Motor neuron (in vitro differentiated cells): ENCODE results near the gene DCC. TPM values are rescaled to one million over a fixed set of nuclear protein-coding genes. Genes with fewer than 3 reads are reported as not detected.

Experiments used
- ATAC-seq, 8 experiments: fragments of 200-7000 bp; cut with Tn5 transposase; replicated peaks in 6 of 8; 2 replicates each; pipeline ENCODE4 v1.8.0; 2021; ENCODE audit warnings: mild to moderate bottlenecking in 8 of 8, moderate library complexity in 8 of 8
- H3K27ac ChIP-seq, 2 donors: fragments of 250-450 bp; sonication (Bioruptor Pico); 2 replicates each; pipeline ENCODE4 v1.9.0; 2021; ENCODE audit warnings: antibody characterized with exemption in 2 of 2, mild to moderate bottlenecking in 2 of 2, moderate library complexity in 1 of 2
- H3K4me1 ChIP-seq, 2 donors: fragments of 250-450 bp; sonication (Bioruptor Pico); replicated peaks in 1 of 2; 2 replicates each; pipeline ENCODE4 v1.6.1; 2021; ENCODE audit warnings: antibody characterized with exemption in 2 of 2, mild to moderate bottlenecking in 2 of 2, moderate library complexity in 1 of 2
- H3K4me3 ChIP-seq, 5 donors: fragments of 250-450 bp; sonication (Bioruptor Pico); 2 replicates each; pipeline ENCODE4 v1.9.0; 2021; ENCODE audit warnings: antibody characterized with exemption in 5 of 5, mild to moderate bottlenecking in 5 of 5, moderate library complexity in 4 of 5
- WGBS, 10 experiments: fragments of 450-650 bp; shearing (Covaris generic); methylation state at CpG; one replicate each; pipeline ENCODE4 v1.0.0; 2022; 5-methylcytosine and 5-hydroxymethylcytosine counted together
- in situ Hi-C, 9 experiments: fragments of 400-800 bp; cut with MboI; loops; one replicate each; pipeline ENCODE4 v1.15.0; 2021; ENCODE audit warnings: low sequenced_read_pairs in 9 of 9, low pct_unique_long_range_greater_than_20kb in 2 of 9; ENCODE audit not compliant: unreplicated experiment in 9 of 9
- total RNA-seq, 8 experiments: library from RNA; unstranded; fragments of 300-600 nt; gene quantifications; 2 replicates each; pipeline versions ENCODE4 v1.2.3 to v1.2.4, GENCODE V29; 2022

DCC gene
- total RNA-seq, 8 experiments from 2014 or later = 0.04 to 66.0 (median 48.3) TPM; not detected in 2

GRCh38 chr18:52401236-52401635 lies 61.2 kb downstream of the DCC start:
- Histone ChIP-seq H3K4me1 (peaks cover 5 to 24% of the 10 kb centered on the region in 2 donors), H3K27ac (no peak overlapping the region), H3K4me3 (no peak overlapping the region)
- in situ Hi-C loops = no loop called here
- ATAC-seq = no peak
- 70 to 100% (median 88%) methylated on average over 1 of the region's 1 CpG; no CpG with 5 or more reads in 4 of the 10 experiments for WGBS, 10 experiments

GRCh38 chr18:52402814-52403213 lies 62.8 kb downstream of the DCC start:
- Histone ChIP-seq H3K27ac (no peak overlapping the region), H3K4me3 (no peak overlapping the region), H3K4me1 (peaks cover 5 to 8% of the 10 kb centered on the region in 2 donors)
- 7 to 100% (median 38%) methylated on average over 1 to 3 of the region's 3 CpGs; no CpG with 5 or more reads in 2 of the 10 experiments for WGBS, 10 experiments
- in situ Hi-C loops = no loop called here
- no peak for ATAC-seq

- Histone ChIP-seq H3K4me3 (no peak overlapping the region), H3K27ac (no peak overlapping the region), H3K4me1 (peaks cover 5 to 8% of the 10 kb centered on the region in 2 donors)
- ATAC-seq = peak in 5 of 8 experiments; percentile 85 to 94 (median 92)
- in situ Hi-C loops = no loop called here
Measured at GRCh38 chr18:52403291-52404021, 63.5 kb downstream of the DCC start.

GRCh38 chr18:52408800-52409302 lies 68.9 kb downstream of the DCC start:
- no peak overlapping the region for H3K27ac ChIP-seq
- no peak for ATAC-seq
- no peak overlapping the region for H3K4me3 ChIP-seq
- in situ Hi-C loops = no loop called here
- WGBS, 10 experiments = 14 to 100% (median 82%) methylated on average over 1 to 2 of the region's 2 CpGs; no CpG with 5 or more reads in 1 of the 10 experiments
- H3K4me1 ChIP-seq = peaks cover 0 to 1% of the 10 kb centered on the region in 2 donors

- peak in 4 of 8 experiments; percentile 38 to 54 (median 49) for ATAC-seq
- no peak overlapping the region for H3K4me3 ChIP-seq
- 63 to 100% methylated on average over 1 of the region's 1 CpG; no CpG with 5 or more reads in 8 of the 10 experiments for WGBS, 10 experiments
- no peaks in the 10 kb centered on the region for H3K4me1 ChIP-seq
- in situ Hi-C loops = no loop called here
- no peak overlapping the region for H3K27ac ChIP-seq
Measured at GRCh38 chr18:52409727-52410126, 69.7 kb downstream of the DCC start.

GRCh38 chr18:52415131-52415530 lies 75.1 kb downstream of the DCC start:
- in situ Hi-C loops = no loop called here
- H3K4me3 ChIP-seq = no peak overlapping the region
- H3K4me1 ChIP-seq = no peaks in the 10 kb centered on the region
- 20 to 100% (median 90%) methylated on average over 1 to 3 of the region's 3 CpGs; no CpG with 5 or more reads in 1 of the 10 experiments for WGBS, 10 experiments
- no peak for ATAC-seq
- H3K27ac ChIP-seq = no peak overlapping the region

- Histone ChIP-seq H3K27ac (no peak overlapping the region), H3K4me3 (no peak overlapping the region), H3K4me1 (peaks cover 0 to 3% of the 10 kb centered on the region in 2 donors)
- WGBS, 10 experiments = 0 to 100% (median 54%) methylated on average over 1 to 3 of the region's 3 CpGs; no CpG with 5 or more reads in 4 of the 10 experiments
- in situ Hi-C loops = no loop called here
- peak in 2 of 8 experiments; percentile 41 to 43 for ATAC-seq
Measured at GRCh38 chr18:52422985-52423601, 83.1 kb downstream of the DCC start.

GRCh38 chr18:52426041-52426440 lies 86.0 kb downstream of the DCC start:
- in situ Hi-C loops = no loop called here
- no peak for ATAC-seq
- peaks cover 3 to 18% of the 10 kb centered on the region in 2 donors for H3K4me1 ChIP-seq
- H3K4me3 ChIP-seq = no peak overlapping the region
- no peak overlapping the region for H3K27ac ChIP-seq
- 10 to 94% (median 58%) methylated on average over 1 to 4 of the region's 4 CpGs; no CpG with 5 or more reads in 2 of the 10 experiments for WGBS, 10 experiments

- WGBS, 10 experiments = 20 to 100% (median 80%) methylated on average over 1 of the region's 1 CpG; no CpG with 5 or more reads in 4 of the 10 experiments
- ATAC-seq = peak in 1 of 8 experiments; percentile 16
- in situ Hi-C loops = no loop called here
- H3K27ac ChIP-seq = no peak overlapping the region
- H3K4me3 ChIP-seq = no peak overlapping the region
- peaks cover 4 to 21% of the 10 kb centered on the region in 2 donors for H3K4me1 ChIP-seq
Measured at GRCh38 chr18:52426462-52426861, 86.5 kb downstream of the DCC start.

GRCh38 chr18:52427521-52428175 lies 87.7 kb downstream of the DCC start:
- no peak overlapping the region for H3K4me3 ChIP-seq
- 16 to 100% (median 55%) methylated on average over 1 to 4 of the region's 4 CpGs; no CpG with 5 or more reads in 4 of the 10 experiments for WGBS, 10 experiments
- ATAC-seq = no peak
- H3K27ac ChIP-seq = no peak overlapping the region
- in situ Hi-C loops = no loop called here
- H3K4me1 ChIP-seq = peaks cover 13 to 33% of the 10 kb centered on the region in 2 donors

GRCh38 chr18:52431683-52432082 lies 91.7 kb downstream of the DCC start:
- ATAC-seq = peak in 4 of 8 experiments; percentile 31 to 60 (median 52)
- WGBS, 10 experiments = 7 to 100% (median 55%) methylated on average over 1 to 5 of the region's 5 CpGs

GRCh38 chr18:52433797-52434196 lies 93.8 kb downstream of the DCC start:
- peaks cover 29 to 82% of the 10 kb centered on the region in 2 donors for H3K4me1 ChIP-seq
- H3K4me3 ChIP-seq = no peak overlapping the region
- in situ Hi-C loops = no loop called here
- no peak for ATAC-seq
- H3K27ac ChIP-seq = no peak overlapping the region

More at GRCh38 chr18:52431683-52432082, 91.7 kb downstream of the DCC start:
- peaks cover 29 to 73% of the 10 kb centered on the region in 2 donors for H3K4me1 ChIP-seq
- H3K27ac ChIP-seq = peak overlapping the region in 1 of 2 donors; percentile 6
- no peak overlapping the region for H3K4me3 ChIP-seq
- in situ Hi-C loops = no loop called here

GRCh38 chr18:52435301-52435700 lies 95.3 kb downstream of the DCC start:
- Histone ChIP-seq H3K27ac (peak overlapping the region; percentile 25 to 53), H3K4me3 (no peak overlapping the region), H3K4me1 (peaks cover 25 to 82% of the 10 kb centered on the region in 2 donors)
- in situ Hi-C loops = no loop called here
- ATAC-seq = peak in 5 of 8 experiments; percentile 80 to 95 (median 92)
- WGBS, 10 experiments = 13 to 65% (median 58%) methylated on average over 1 to 7 of the region's 7 CpGs; no CpG with 5 or more reads in 5 of the 10 experiments
